Suprapubic skin (tissue), 2 donors: ENCODE measurements around the gene ARHGAP10.

Source experiments
- EP300 ChIP-seq: sonication (generic); formaldehyde crosslinking; IDR thresholded peaks from one replicate; pipeline ENCODE4 v1.6.1; 2017; ENCODE audit warnings: antibody characterized with exemption
- POLR2A ChIP-seq, 2 donors: fragments of 450-650 bp; IDR thresholded peaks; one replicate each; pipeline ENCODE4 v1.6.1; 2017; ENCODE audit warnings: antibody characterized with exemption in 2 of 2, mild to moderate bottlenecking in 2 of 2, moderate library complexity in 2 of 2

DNA sequence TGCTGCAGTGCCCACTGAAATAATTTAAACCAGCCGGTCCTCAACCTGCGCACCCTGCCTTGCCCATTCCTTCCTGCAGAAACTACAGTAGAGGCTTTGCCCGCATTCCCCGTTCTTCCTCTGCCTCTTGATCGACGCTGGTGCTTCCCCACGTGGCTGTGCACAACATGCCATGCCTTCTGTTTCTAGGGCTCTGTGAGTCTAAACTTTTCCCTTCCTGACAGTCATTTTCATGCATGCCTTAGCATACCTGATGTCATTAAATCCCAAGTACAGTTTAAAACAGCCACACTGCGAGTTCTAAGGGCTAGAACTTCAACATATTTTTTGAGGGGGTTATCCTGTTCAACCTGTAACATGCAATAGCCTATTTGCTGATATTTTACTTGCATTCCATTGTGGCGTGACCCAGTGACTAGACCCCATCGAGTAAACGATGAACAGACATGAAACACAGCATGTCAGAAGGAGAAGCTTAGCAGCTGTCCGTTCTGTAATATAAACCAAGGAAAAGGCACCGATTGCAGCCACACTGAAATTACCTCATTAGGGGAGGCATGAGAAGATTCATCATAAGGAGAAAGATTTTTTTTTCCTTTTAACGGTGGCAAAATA, 232.5 kb downstream of the ARHGAP10 start:
- TF ChIP-seq EP300, result no peak
- TF ChIP-seq POLR2A (IDR thresholded peaks at IDR 0.05), result no peak
